HCT116 (cell line): ENCODE measurements around the gene TULP4. TPM values are rescaled to one million over a fixed set of nuclear protein-coding genes. Genes with fewer than 3 reads are reported as not detected.

Source experiments
- ATAC-seq: fragments of 200-7000 bp; cut with Tn5 transposase; 2 replicates; pipeline ENCODE4 v1.9.1; 2020; ENCODE audit warnings: mild to moderate bottlenecking, moderate library complexity
- BruUV-seq: library from RNA; stranded (reverse); fragments of 400-500 nt; replicated peaks from 2 replicates; lab custom pipeline; 2021; lab: Mats Ljungman, UMichigan
- CTCF ChIA-PET: fragments of 300-600 bp; sonication (Branson Sonifier 250); formaldehyde crosslinking; loops from one replicate; lab custom pipeline; 2021; ENCODE audit warnings: antibody characterized with exemption; lab: Charles Lee
- POLR2A ChIA-PET: fragments of 300-600, 350-600 bp; sonication (Branson Sonifier 250); formaldehyde crosslinking; loops from one replicate; lab custom pipeline; 2021; ENCODE audit warnings: antibody characterized with exemption; lab: Charles Lee
- RAD21 ChIA-PET, 2 experiments: fragments of 300-600 bp; sonication (Branson Sonifier 250); formaldehyde crosslinking; loops; one replicate each; lab custom pipeline; 2023; ENCODE audit warnings: low total read pairs in 2 of 2; ENCODE audit not compliant: uncharacterized antibody in 2 of 2, unreplicated experiment in 2 of 2, low non-redundant PET in 1 of 2; lab: Charles Lee
- DNase-seq: peaks from one replicate; pipeline ENCODE4 v3.0.0-alpha.2; 2010; ENCODE audit warnings: low read depth, low spot score
- H2AFZ ChIP-seq: fragments of 200-600 bp; shearing (Covaris generic), sonication (generic); 2 replicates; pipeline ENCODE4 v1.6.1; 2017; ENCODE audit warnings: low read depth, mixed run types, mixed read lengths, antibody characterized with exemption, low read length; ENCODE audit not compliant: poor library complexity, severe bottlenecking
- H3K27ac ChIP-seq: 2 replicates; pipeline ENCODE4 v1.5.1; 2012; ENCODE audit warnings: low read depth, low read length
- H3K27me3 ChIP-seq: fragments of 200-600 bp; sonication (generic); 2 replicates; pipeline ENCODE4 v1.6.1; 2016; ENCODE audit warnings: mixed run types, low read length, mixed read lengths; ENCODE audit not compliant: insufficient read depth
- H3K36me3 ChIP-seq, 2 experiments: fragments of 200-500 bp in 1 of 2; fragments of 200-600 bp in 1 of 2; sonication (Bioruptor generic) in 1 of 2; sonication (generic) in 1 of 2; 2 replicates each; pipeline versions ENCODE4 v1.5.1 to v1.6.1; 2014 to 2016; ENCODE audit warnings: low read length in 2 of 2, inconsistent platforms in 1 of 2, mixed read lengths in 1 of 2, mixed run types in 1 of 2; ENCODE audit not compliant: insufficient read depth in 2 of 2, control insufficient read depth in 1 of 2
- H3K4me1 ChIP-seq, 2 experiments: fragments of 200-600 bp in 1 of 2; sonication (generic) in 1 of 2; 2 replicates each; pipeline versions ENCODE4 v1.5.1 to v1.6.1; 2012 to 2017; ENCODE audit warnings: low read length in 2 of 2, inconsistent platforms in 1 of 2, mild to moderate bottlenecking in 1 of 2, mixed read lengths in 1 of 2, mixed run types in 1 of 2, moderate library complexity in 1 of 2; ENCODE audit not compliant: insufficient read depth in 2 of 2, control insufficient read depth in 1 of 2
- H3K4me2 ChIP-seq: fragments of 200-600 bp; sonication (generic); 2 replicates; pipeline ENCODE4 v1.6.1; 2017; ENCODE audit warnings: mixed run types, low read length, mixed read lengths
- H3K4me3 ChIP-seq, 2 experiments: fragments of 200-600 bp in 1 of 2; sonication (generic) in 1 of 2; replicated peaks in 1 of 2; 2 replicates each; pipeline ENCODE4 v1.5.1; 2011 to 2016; ENCODE audit warnings: low read length in 2 of 2, control low read depth in 1 of 2, low read depth in 1 of 2, mild to moderate bottlenecking in 1 of 2, mixed read lengths in 1 of 2, mixed run types in 1 of 2
- H3K79me2 ChIP-seq: fragments of 200-600 bp; sonication (generic); 2 replicates; pipeline ENCODE4 v1.6.1; 2017; ENCODE audit warnings: mild to moderate bottlenecking, mixed run types, low read length, moderate library complexity, mixed read lengths; ENCODE audit not compliant: insufficient read depth
- H3K9ac ChIP-seq: fragments of 200-600 bp; sonication (generic); 2 replicates; pipeline ENCODE4 v1.6.1; 2016; ENCODE audit warnings: low read length, mixed read lengths
- H3K9me2 ChIP-seq: fragments of 200-600 bp; sonication (generic), shearing (Covaris generic); 2 replicates; pipeline ENCODE4 v1.6.1; 2017; ENCODE audit warnings: mixed run types, mild to moderate bottlenecking, moderate library complexity; ENCODE audit not compliant: insufficient read depth
- H3K9me3 ChIP-seq, 2 experiments: fragments of 200-500 bp in 1 of 2; fragments of 200-600 bp in 1 of 2; sonication (Bioruptor generic) in 1 of 2; sonication (generic) in 1 of 2; 2 replicates each; pipeline ENCODE4 v1.6.1; 2014 to 2017; ENCODE audit warnings: low read length in 2 of 2, mixed read lengths in 2 of 2, inconsistent platforms in 1 of 2, low read depth in 1 of 2, mild to moderate bottlenecking in 1 of 2, mixed run types in 1 of 2, moderate library complexity in 1 of 2; ENCODE audit not compliant: control insufficient read depth in 1 of 2, insufficient read depth in 1 of 2
- H4K20me1 ChIP-seq: fragments of 200-600 bp; sonication (generic), shearing (Covaris generic); 2 replicates; pipeline ENCODE4 v1.6.1; 2017; ENCODE audit warnings: mixed run types, mild to moderate bottlenecking, moderate library complexity; ENCODE audit not compliant: insufficient read depth
- ATF3 ChIP-seq: IDR thresholded peaks from 2 replicates; pipeline ENCODE4 v1.6.1; 2012
- CTCF ChIP-seq, 3 experiments: fragments of 200-600 bp in 1 of 3; sonication (generic) in 1 of 3; IDR thresholded peaks in 2 of 3; conservative IDR thresholded peaks in 1 of 3; 2 replicates each; pipeline ENCODE4 v1.5.1; 2012 to 2017; ENCODE audit warnings: low read depth in 2 of 3, low read length in 2 of 3, antibody characterized with exemption in 1 of 3, borderline replicate concordance in 1 of 3, control low read depth in 1 of 3, mild to moderate bottlenecking in 1 of 3, mixed read lengths in 1 of 3, mixed run types in 1 of 3, moderate library complexity in 1 of 3; ENCODE audit not compliant: insufficient read depth in 1 of 3
- ELF1 ChIP-seq: IDR thresholded peaks from 2 replicates; pipeline ENCODE4 v1.6.1; 2012; ENCODE audit warnings: low read depth, borderline replicate concordance
- EZH2 ChIP-seq: fragments of 200-600 bp; sonication (generic); IDR thresholded peaks from 2 replicates; pipeline ENCODE4 v1.6.1; 2017; ENCODE audit warnings: antibody characterized with exemption, mixed run types
- EZH2phosphoT487 ChIP-seq: fragments of 200-600 bp; IDR thresholded peaks from 2 replicates; pipeline ENCODE4 v1.6.1; 2018; ENCODE audit warnings: antibody characterized with exemption, borderline replicate concordance
- MAX ChIP-seq: IDR thresholded peaks from 2 replicates; pipeline ENCODE4 v1.6.1; 2012
- POLR2AphosphoS5 ChIP-seq: IDR thresholded peaks from 2 replicates; pipeline ENCODE4 v1.6.1; 2011; ENCODE audit warnings: mild to moderate bottlenecking, low read depth, low read length, moderate library complexity
- RAD21 ChIP-seq: IDR thresholded peaks from 2 replicates; pipeline ENCODE4 v1.6.1; 2012; ENCODE audit warnings: low read depth, mild to moderate bottlenecking
- SP1 ChIP-seq: IDR thresholded peaks from 2 replicates; pipeline ENCODE4 v1.6.1; 2012; ENCODE audit warnings: low read depth
- SRF ChIP-seq: IDR thresholded peaks from 2 replicates; pipeline ENCODE4 v1.6.1; 2012; ENCODE audit warnings: low read depth
- TCF7L2 ChIP-seq: IDR thresholded peaks from 2 replicates; pipeline ENCODE4 v1.7.0; 2011; ENCODE audit warnings: borderline replicate concordance, inconsistent platforms; ENCODE audit not compliant: insufficient read depth, insufficient read length; ENCODE audit errors: extremely low read depth
- YY1 ChIP-seq: IDR thresholded peaks from 2 replicates; pipeline ENCODE4 v1.6.1; 2011; ENCODE audit warnings: low read length, low read depth, moderate library complexity, mild to moderate bottlenecking; ENCODE audit not compliant: insufficient replicate concordance; ENCODE audit errors: extremely low read depth
- ZBTB33 ChIP-seq: IDR thresholded peaks from 2 replicates; pipeline ENCODE4 v1.6.1; 2011; ENCODE audit warnings: mild to moderate bottlenecking, low read length, moderate library complexity; ENCODE audit not compliant: insufficient replicate concordance; ENCODE audit errors: extremely low read depth
- ZFX ChIP-seq: fragments of 450-650 bp; IDR thresholded peaks from 2 replicates; pipeline ENCODE4 v1.6.1; 2017
- ZNF274 ChIP-seq: fragments of 200-500 bp; sonication (Bioruptor generic); IDR thresholded peaks from 2 replicates; pipeline ENCODE4 v1.6.1; 2014; ENCODE audit warnings: mild to moderate bottlenecking, low read depth, low read length, inconsistent platforms
- intact Hi-C: fragments of 100-400 bp; cut with micrococcal nuclease; formaldehyde crosslinking; loops from 2 replicates; pipeline ENCODE4 v1.10.0; 2022
- total RNA-seq: library from RNA; stranded (reverse); gene quantifications from one replicate; pipeline ENCODE4 v1.2.1, GENCODE V29; 2021; ENCODE audit not compliant: unreplicated experiment

TULP4 gene
- total RNA-seq, 1 experiment from 2014 or later: 70.8 TPM

GRCh38 chr6:158405933-158406332 lies 93.7 kb downstream of the TULP4 start:
- DNase-seq: no peak
- Histone ChIP-seq H3K9me3 (no peaks in the 10 kb centered on the region), H2AFZ (no peak overlapping the region), H3K4me1 (peaks cover 0 to 2% of the 10 kb centered on the region in 2 experiments; a peak in 2 of 4 replicates), H3K27me3 (no peaks in the 10 kb centered on the region), H3K27ac (no peak overlapping the region), H3K36me3 (no peaks in the 10 kb centered on the region), H3K9me2 (no peaks in the 10 kb centered on the region), H3K4me3 (no peak overlapping the region), H3K79me2 (no peaks in the 10 kb centered on the region), H4K20me1 (no peaks in the 10 kb centered on the region), H3K4me2 (no peak overlapping the region), H3K9ac (no peak overlapping the region)
- CTCF ChIA-PET: no interaction called here
- POLR2A ChIA-PET: no interaction called here
- TF ChIP-seq YY1 (no peak), TCF7L2 (no peak), ZNF274 (no peak), RAD21 (no peak), ELF1 (no peak), SP1 (no peak), MAX (no peak), POLR2AphosphoS5 (no peak)
- RAD21 ChIA-PET: no interaction called here
- no TSS peak for BruUV-seq
- no peak for ATAC-seq
- intact Hi-C loops: no loop called here

- Histone ChIP-seq H4K20me1 (no peaks in the 10 kb centered on the region), H3K9me3 (no peaks in the 10 kb centered on the region), H3K4me2 (no peak overlapping the region), H3K36me3 (no peaks in the 10 kb centered on the region), H3K27ac (no peak overlapping the region), H3K4me1 (peaks cover 3 to 10% of the 10 kb centered on the region in 2 experiments), H3K9me2 (no peaks in the 10 kb centered on the region), H2AFZ (no peak overlapping the region), H3K4me3 (no peak overlapping the region), H3K79me2 (no peaks in the 10 kb centered on the region), H3K27me3 (no peaks in the 10 kb centered on the region), H3K9ac (no peak overlapping the region)
- ATAC-seq: no peak
- ChIA-PET CTCF (no interaction called here), RAD21 (no interaction called here), POLR2A (no interaction called here)
- BruUV-seq: no TSS peak
- TF ChIP-seq CTCF (IDR thresholded peaks at IDR 0.05 in 2 of 3, conservative IDR thresholded peaks at IDR 0.05 in 1 of 3; ENCODE audit: borderline replicate concordance in 1 of 3, insufficient read depth in 1 of 3, low read depth in 2 of 3, low read length in 2 of 3): no peak
- TF ChIP-seq YY1: no peak
- TF ChIP-seq EZH2: no peak
- TF ChIP-seq SP1: no peak
- no peak for TF ChIP-seq RAD21
- TF ChIP-seq EZH2phosphoT487: no peak
- TF ChIP-seq SRF: no peak
- no peak for TF ChIP-seq ZNF274
- TF ChIP-seq ATF3: no peak
- no peak for TF ChIP-seq TCF7L2
- no peak for TF ChIP-seq ELF1
- TF ChIP-seq ZFX: no peak
- TF ChIP-seq ZBTB33: no peak
- intact Hi-C loops: no loop called here
- no peak for DNase-seq
These were observed 94.5 kb downstream of the TULP4 start for GRCh38 chr6:158406736-158407135.
